ENCODE data around the gene HSD17B4.
A peak's percentile ranks its signal among the peaks of the same experiment; 100 is the strongest.
"Not testable (repeated sequence)": the region's sequence is repeated elsewhere in the genome, so short reads cannot be mapped to it uniquely, and the experiment has no call there.

Gene HSD17B4

GRCh38 chr5:119432674-119433237, 19.5 kb upstream of the HSD17B4 start:
- not testable (repeated sequence) for DNase-seq

DNA sequence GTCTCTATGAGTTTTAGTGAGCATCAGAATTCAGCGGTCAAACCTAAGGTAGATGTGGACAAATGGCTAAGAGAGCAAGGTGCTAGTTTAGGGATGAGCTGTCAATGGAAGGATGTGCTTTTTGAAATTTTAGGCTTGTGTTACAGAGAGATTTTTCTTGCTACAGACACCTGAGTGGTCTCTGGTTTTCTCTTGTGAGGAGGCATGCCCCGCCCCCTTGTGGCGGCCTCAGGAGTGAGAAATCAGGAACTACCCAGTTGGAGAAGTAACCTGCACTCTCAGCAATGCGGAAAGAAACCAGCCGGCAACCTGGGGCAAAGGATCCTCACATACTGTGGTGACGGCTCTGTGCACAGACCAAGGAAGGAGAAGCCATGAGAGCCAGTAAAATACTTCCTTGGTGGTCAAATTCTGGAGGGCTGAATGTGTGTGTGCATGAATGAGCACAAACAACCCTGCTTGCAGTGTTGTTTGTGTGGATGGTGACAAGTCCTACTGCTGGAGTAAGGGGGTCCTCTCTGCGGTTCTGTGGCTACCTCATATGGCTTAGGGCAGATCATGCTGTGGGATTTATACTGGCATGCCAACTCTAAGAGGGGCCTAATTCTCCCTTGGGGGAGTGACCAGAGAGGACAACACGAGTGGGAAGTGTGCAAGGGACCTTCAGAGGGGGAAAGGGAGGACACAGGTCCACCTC, 16.7 kb upstream of the HSD17B4 start:
- DNase-seq, result peak; percentile 83

DNA sequence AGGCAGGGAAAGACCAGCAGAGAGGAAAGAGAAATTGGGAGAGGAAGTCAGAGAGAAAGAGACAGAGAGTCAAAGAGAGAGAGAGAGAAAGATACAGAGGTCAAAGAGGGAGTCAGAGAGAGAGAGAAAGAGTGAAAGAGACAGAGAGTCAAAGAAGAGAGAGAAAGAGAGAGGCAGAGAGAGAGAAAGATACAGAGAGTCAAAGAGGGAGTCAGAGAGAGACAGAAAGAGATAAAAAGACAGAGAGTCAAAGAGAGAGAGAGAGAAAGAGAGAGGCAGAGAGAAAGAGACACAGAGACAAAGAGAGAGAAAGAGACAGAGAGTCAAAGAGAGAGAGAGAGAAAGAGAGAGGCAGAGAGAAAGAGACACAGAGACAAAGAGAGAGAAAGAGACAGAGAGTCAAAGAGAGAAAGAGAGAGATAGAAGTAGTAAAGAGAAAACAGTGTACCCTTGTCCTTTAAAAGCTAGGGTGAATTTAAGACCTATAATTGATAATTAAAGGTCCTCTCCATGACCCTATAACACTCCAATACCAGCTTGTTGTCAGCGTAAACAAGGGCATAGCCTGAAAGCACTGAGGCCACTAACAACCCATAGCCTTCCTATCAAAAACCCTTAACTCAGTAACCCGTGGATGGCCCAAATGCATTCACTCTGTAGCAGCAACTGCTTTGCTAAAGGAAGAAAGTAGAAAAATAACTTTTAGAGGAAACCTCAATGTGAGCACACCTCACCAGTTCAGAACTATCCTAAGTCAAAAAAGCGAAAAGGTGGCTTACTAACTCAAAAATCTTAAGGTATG, 14.3 kb upstream of the HSD17B4 start:
- DNase-seq, result not testable (repeated sequence)

DNA sequence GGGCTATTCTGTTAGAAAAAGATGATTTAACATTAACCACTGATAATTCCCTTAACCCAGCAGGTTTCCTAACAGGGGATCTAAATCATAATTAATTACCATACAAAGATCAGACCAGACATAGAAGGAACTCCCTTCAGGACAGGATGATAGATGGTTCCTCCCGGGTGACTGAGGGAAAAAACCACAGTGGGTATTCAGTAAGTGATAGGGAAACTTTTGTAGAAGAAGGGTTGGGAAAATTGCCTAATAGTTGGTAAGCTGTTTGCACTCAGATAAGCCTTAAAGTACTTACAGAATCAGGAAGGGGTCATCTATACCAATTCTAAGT, 13.7 kb upstream of the HSD17B4 start:
- DNase-seq, result not testable (repeated sequence)

GRCh38 chr5:119439140-119439631, 13.1 kb upstream of the HSD17B4 start:
- DNase-seq, result peak; percentile 26

DNA sequence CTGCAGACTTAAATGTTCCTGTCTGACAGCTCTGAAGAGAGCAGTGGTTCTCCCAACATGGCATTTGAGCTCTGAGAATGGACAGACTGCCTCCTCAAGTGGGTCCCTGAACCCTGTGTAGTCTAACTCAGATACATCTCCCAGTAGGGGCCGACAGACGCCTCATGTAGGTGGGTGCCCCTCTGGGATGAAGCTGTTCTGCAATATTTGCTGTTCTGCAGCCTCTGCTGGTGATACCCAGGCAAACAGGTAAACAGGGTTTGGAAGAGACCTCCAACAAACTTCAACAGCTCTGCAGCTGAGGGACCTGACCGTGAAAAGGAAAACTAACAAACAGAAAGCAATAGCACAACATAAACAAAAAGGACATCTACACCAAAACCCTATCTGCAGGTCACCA, 12.7 kb upstream of the HSD17B4 start:
- DNase-seq, result not testable (repeated sequence)

DNA sequence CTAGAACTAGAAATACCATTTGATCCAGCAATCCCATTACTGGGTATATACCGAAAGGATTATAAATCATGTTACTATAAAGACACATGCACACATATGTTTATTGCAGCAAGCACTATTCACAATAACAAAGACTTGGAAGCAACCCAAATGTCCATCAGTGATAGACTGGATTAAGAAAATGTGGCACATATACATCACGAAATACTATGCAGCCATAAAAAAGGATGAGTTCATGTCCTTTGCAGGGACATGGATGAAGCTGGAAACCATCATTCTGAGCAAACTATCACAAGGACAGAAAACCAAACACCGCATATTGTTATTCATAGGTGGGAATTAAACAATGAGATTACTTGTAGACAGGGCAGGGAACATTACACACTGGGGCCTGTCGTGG, 7.7 kb upstream of the HSD17B4 start:
- DNase-seq, result not testable (repeated sequence)

DNA sequence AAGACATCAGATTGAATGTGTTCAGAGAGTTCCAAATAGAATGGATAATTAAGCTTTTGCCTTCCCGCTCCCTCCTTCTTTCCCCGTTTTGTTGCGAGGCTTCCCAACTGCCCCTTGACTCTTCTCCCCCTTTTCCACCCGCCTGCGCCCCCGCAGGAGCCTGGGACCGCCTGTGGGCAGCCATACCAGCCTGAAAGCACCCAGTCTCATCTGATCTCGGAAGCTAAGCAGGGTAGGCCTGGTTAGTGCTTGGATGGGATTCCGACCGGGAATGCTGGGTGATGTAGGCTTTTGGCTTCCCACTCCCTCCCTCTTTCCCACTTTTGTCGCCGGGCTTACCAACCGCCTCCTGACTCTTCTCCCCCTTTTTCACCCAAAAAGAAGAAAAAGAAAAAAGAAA, 6.8 kb upstream of the HSD17B4 start:
- DNase-seq, result no peak

DNA sequence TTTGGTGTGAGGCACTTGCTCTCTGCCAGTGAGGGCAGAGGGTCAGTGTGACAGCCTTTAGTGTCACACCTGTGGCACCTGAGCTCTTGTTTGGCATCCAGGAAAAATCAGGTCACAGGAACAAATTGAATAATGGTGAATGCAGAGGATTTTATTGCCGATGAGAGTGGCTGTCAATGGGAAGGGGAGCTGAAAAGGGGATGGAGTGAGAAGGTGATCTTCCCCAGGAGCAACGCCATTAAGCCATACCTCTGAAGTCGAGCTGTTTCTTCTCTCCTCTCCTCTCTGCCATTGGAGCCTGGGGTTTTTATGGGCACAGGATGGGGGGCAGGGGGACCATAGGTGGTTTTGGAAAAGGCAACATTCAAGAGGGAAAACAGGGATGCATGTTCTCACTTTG, 2.4 kb upstream of the HSD17B4 start:
- DNase-seq, result no peak

- DNase-seq, result not testable (repeated sequence)
Observed at GRCh38 chr5:119450627-119451026, 1.7 kb upstream of the HSD17B4 start.

- no peak for DNase-seq
Observed at GRCh38 chr5:119451561-119451960, 736 bp upstream of the HSD17B4 start.

DNA sequence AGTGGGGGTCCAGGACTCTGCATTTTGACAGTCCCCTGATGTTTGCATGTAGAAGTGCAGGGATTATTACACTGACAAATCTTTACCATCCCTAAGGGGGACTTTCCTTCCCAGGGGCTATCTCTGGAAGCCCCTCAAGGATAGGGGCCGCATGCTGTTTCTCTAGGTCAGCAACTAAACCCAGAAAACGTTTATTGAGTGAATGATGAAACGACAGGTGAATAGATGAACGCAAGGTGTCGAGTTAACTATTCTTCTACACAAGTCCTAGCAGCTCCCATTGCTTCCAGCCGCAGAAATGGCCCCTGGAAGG, 281 bp upstream of the HSD17B4 start:
- no peak for DNase-seq

GRCh38 chr5:119453040-119453373, 710 bp downstream of the HSD17B4 start:
- peak; percentile 28 for DNase-seq

GRCh38 chr5:119454171-119454570, 1.9 kb downstream of the HSD17B4 start:
- DNase-seq, result no peak

- no peak for DNase-seq
Observed at GRCh38 chr5:119458911-119459632, 6.8 kb downstream of the HSD17B4 start.

- no peak for DNase-seq
Observed at GRCh38 chr5:119465640-119466039, 13.3 kb downstream of the HSD17B4 start.

GRCh38 chr5:119468286-119468685, 16.0 kb downstream of the HSD17B4 start:
- DNase-seq, result no peak

DNA sequence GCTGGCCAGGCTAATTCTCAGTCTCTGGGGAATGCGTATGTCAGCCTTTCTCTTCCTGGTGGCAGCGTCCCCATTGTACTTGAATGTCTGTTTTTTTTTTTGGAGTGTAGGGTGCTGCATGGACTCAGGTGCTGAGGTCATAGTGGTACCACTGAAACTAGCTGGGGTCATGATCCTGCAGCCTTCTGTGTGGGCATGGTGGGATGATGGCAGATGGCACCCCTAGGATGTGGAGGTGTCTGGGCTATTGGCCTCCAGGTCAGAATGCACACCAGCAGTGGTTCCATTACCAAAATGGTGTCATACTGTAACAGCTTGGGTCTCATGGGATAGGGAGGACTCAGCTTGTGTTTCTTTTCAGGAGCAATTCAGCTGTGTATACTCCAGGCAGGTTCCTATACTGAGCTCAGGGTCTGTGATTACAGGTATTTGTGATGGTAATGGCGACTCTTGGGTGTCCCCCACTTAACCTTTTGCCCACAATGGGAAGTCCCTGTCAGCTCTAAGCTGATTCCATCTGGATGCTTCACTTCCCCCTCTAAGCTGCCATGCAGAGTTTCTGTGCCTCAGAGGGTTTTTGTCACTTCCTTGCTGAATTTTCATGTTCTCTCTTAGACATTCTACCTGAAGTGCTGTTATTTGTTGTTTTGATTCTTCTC, 17.9 kb downstream of the HSD17B4 start:
- DNase-seq, result no peak

- no peak for DNase-seq
Observed at GRCh38 chr5:119470851-119471451, 18.7 kb downstream of the HSD17B4 start.

- no peak for DNase-seq
Observed at GRCh38 chr5:119473241-119473640, 20.9 kb downstream of the HSD17B4 start.

GRCh38 chr5:119476341-119476740, 24.0 kb downstream of the HSD17B4 start:
- no peak for DNase-seq

- no peak for DNase-seq
Observed at GRCh38 chr5:119478781-119479180, 26.5 kb downstream of the HSD17B4 start.

- DNase-seq, result not testable (repeated sequence)
Observed at GRCh38 chr5:119480629-119481028, 28.3 kb downstream of the HSD17B4 start.
